Choroid plexus epithelial cell (primary cell): ENCODE data around the gene RHEBL1.

Source experiments
- DNase-seq: peaks from one replicate; pipeline ENCODE4 v3.0.0-alpha.2; 2010; ENCODE audit warnings: low read depth
- H3K4me3 ChIP-seq: 2 replicates; pipeline ENCODE4 v1.5.1; 2011; ENCODE audit warnings: low read depth, mild to moderate bottlenecking, control low read depth, low read length, moderate library complexity
- TF ChIP-seq, protein P1 (sequence below): conservative IDR thresholded peaks from 2 replicates; pipeline ENCODE4 v1.5.1; 2011; ENCODE audit warnings: low read depth, mild to moderate bottlenecking, control low read depth, inconsistent platforms, low read length, moderate library complexity

RHEBL1 gene

DNA sequence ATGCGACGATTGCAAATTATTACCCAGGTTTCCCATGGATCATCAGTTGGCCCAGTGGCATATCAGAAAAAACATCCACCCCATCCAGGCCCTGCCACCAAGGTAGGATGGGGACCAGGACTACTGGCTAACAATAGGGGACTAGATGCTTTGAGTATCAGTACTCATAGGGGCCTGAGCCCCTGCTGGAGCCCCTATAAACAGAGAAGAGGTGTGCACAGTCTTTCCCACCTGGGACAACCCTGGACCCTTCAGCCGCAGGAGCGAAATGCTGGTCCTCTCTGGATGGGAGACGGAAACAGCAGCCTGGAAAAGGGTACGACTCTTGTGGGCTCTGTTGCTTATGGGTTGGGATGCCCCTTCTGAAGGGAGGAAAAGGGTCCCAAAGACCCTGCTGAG is 19.2 kb upstream of the RHEBL1 start:
- TF ChIP-seq, protein P1, sequence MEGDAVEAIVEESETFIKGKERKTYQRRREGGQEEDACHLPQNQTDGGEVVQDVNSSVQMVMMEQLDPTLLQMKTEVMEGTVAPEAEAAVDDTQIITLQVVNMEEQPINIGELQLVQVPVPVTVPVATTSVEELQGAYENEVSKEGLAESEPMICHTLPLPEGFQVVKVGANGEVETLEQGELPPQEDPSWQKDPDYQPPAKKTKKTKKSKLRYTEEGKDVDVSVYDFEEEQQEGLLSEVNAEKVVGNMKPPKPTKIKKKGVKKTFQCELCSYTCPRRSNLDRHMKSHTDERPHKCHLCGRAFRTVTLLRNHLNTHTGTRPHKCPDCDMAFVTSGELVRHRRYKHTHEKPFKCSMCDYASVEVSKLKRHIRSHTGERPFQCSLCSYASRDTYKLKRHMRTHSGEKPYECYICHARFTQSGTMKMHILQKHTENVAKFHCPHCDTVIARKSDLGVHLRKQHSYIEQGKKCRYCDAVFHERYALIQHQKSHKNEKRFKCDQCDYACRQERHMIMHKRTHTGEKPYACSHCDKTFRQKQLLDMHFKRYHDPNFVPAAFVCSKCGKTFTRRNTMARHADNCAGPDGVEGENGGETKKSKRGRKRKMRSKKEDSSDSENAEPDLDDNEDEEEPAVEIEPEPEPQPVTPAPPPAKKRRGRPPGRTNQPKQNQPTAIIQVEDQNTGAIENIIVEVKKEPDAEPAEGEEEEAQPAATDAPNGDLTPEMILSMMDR = no peak
- no peak overlapping the region for H3K4me3 ChIP-seq
- no peak for DNase-seq

DNA sequence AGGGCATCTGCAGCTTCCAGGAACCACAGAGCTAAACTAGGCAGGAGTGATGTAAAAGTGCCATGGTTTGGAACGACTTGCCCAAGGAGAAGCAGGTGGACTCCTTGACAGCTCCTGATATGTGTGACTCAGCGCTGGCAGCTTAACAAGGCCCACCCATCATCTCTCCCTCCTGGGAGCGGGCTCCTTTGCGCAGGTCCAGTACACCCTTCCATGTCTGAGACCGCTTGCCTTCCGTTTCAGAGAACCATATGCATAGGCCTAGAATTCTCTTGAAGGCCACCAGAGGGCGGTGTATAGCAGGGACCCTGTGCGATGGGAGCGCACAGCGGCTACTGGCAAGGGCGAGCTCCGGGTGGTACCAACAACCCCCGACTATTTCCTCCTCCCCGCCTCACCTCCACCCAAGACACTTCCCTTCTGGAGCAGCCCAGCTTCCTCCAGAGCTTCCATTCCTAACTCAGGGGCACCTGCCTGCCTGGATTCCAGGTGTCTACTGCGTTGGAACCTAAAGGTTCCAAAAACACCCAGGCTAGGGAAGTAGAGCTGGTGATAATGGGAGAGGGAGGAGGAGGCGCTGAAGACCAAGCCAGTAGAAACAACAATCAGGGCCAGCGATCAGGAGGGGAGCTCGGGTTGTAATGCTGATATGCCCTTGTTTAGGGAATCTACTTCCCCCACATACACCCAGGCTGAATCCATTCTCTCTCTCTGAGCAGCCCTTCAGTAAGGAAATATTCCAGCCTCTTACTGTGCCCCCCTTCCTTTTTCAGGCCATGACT is 18.6 kb upstream of the RHEBL1 start:
- H3K4me3 ChIP-seq = peak overlapping the region; percentile 30
- peak; percentile 97 for DNase-seq
- TF ChIP-seq, protein P1 = peak; percentile 93

DNA sequence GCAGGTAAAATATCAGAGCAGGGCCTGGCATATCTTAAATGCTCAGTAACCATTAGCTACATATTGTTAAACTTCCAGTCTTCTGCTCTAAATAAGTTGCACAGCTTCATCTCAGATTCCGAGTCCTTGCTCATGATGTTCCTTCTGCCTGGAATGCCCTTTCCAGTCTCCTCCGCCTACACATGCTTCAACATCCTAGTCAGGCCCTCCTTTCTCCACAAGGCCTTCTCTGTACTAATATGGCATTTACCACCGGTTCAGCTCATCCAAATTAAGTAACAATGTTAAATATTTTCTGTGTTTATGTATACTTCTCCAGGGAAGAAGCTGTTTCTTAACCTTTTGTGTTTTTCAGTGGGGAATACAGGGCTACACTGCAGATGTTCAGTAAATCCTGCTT is 16.3 kb upstream of the RHEBL1 start:
- TF ChIP-seq, protein P1 = no peak
- peak; percentile 27 for DNase-seq
- H3K4me3 ChIP-seq = no peak overlapping the region

DNA sequence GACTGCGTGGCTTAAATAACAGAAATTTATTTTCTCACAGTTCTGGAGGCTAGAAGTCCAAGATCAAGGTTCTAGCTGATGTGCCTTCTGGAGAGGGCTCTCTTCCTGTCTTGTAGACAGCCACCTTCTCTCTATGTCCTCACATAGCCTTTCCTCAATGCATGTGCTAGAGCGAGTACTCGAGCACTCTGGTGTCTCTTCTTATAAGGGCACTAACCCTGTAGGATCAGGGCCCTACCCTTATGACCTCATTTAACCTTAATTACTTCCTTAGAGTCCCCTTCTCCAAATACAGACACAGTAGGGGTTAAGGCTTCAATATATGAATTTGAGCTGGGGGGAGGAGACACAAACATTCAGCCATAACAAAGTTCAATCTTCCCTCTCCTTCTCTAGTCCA is 14.7 kb upstream of the RHEBL1 start:
- no peak overlapping the region for H3K4me3 ChIP-seq
- no peak for DNase-seq
- TF ChIP-seq, protein P1 = no peak

DNA sequence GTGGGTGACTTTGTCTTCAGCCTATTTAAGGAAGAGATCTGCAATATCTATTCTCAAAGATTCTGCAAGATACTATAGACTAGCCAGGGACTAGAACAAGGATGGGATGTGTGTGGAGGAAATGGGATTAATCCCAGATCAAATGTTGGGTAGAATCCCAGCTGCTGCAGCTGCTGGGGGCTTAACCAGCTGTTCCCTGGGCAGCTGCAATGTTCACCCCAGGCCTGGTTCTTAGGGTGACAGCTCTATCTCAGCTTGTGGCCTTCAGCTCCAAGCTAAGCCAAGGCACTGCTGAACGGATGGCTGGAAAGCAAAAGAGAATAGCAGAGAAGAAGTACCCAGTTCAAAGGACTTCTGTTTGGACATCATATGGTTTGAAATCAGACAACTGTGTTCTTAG is 10.0 kb upstream of the RHEBL1 start:
- no peak for DNase-seq
- TF ChIP-seq, protein P1 = no peak
- H3K4me3 ChIP-seq = no peak overlapping the region

DNA sequence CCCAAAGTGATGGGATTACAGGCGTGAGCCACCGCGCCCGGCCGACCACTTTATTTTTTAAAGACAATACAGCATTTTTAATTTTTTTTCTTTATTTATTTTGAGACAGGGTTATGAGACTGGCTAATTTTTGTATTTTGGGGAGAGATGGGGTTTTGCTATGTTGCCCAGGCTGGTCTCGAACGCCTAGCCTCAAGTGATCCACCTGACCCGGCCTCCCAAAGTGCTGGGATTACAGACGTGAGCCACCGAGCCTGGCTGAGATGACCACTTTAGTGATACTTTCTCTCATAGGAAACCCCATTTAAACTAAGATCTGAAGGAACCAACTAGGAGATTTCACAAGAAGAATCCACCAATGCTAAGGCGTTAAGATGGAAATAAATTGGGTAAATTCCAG is 1.2 kb upstream of the RHEBL1 start:
- TF ChIP-seq, protein P1 = no peak
- no peak overlapping the region for H3K4me3 ChIP-seq
- no peak for DNase-seq

DNA sequence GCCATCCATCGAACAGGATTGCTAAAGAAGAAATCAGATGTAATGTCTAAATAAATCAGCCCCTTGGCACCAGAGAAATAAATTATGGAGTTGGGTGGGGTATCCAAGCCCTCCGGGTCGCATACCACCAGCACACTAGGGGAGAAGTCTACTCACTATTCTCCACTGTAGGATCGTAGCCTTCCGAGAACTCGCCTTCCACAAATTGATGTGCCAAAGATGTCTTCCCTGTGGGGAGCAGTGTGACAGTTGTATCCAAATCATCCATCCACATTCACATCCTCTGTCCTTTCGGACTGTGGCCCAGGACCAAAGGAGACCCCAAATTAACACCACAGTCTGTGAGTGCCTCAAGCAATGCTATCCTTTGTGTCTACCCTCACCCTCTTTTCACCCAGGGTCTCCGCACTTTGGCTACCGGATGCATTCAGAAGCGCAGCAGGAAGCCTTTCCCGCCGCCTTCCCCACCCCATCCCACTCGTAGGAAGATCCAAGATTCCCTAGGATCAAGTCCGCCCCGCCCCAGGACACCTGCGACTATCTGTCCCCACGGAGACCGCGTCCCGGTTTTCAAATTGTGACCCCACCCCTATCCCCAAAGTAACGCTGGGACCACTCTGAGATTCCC is 786 bp downstream of the RHEBL1 start:
- H3K4me3 ChIP-seq = peak overlapping the region; percentile 83
- TF ChIP-seq, protein P1 = no peak
- DNase-seq = no peak
